Right lobe of liver (tissue), 6 donors: ENCODE results near the gene ZNF319. TPM values are rescaled to one million over a fixed set of nuclear protein-coding genes. Genes with fewer than 3 reads are reported as not detected.
A peak's percentile ranks its signal among the peaks of the same experiment; 100 is the strongest.

Experiments used
- ATAC-seq, 4 donors: fragments of 200-7000 bp; cut with Tn5 transposase; one replicate each; pipeline ENCODE4 v1.9.1; 2020; ENCODE audit warnings: mild to moderate bottlenecking in 4 of 4, moderate library complexity in 4 of 4
- DNase-seq, 3 donors: peaks; one replicate each; pipeline ENCODE4 v3.0.0-alpha.2; 2020
- H3K27ac ChIP-seq, 3 donors: fragments of 200-600 bp; one replicate each; pipeline ENCODE4 v1.8.0; 2022
- H3K27me3 ChIP-seq, 2 donors: fragments of 200-600 bp; one replicate each; pipeline ENCODE4 v1.8.0; 2022
- H3K36me3 ChIP-seq, 4 donors: fragments of 200-600 bp; sonication (generic) in 1 of 4; one replicate each; pipeline versions ENCODE4 v1.5.1 to v1.8.0; 2017 to 2022; ENCODE audit warnings: control low read depth in 1 of 4
- H3K4me1 ChIP-seq, 4 donors: fragments of 200-600 bp; sonication (generic) in 1 of 4; one replicate each; pipeline versions ENCODE4 v1.5.1 to v1.8.0; 2017 to 2022; ENCODE audit warnings: control low read depth in 1 of 4
- H3K4me3 ChIP-seq, 3 donors: fragments of 200-600 bp; one replicate each; pipeline ENCODE4 v1.8.0; 2022
- H3K9me3 ChIP-seq, 4 donors: fragments of 200-600 bp; sonication (generic) in 1 of 4; one replicate each; pipeline versions ENCODE4 v1.5.1 to v1.8.0; 2017 to 2022; ENCODE audit warnings: control low read depth in 1 of 4
- POLR2A ChIP-seq: fragments of 450-650 bp; IDR thresholded peaks from one replicate; pipeline ENCODE4 v1.6.1; 2017; ENCODE audit warnings: antibody characterized with exemption, mild to moderate bottlenecking
- WGBS: methylation state at CpG from one replicate; pipeline ENCODE4 v1.1.6; 2018; ENCODE audit warnings: low coverage, low lambda C conversion rate; ENCODE audit not compliant: insufficient coverage; ENCODE audit errors: missing lambda C conversion rate; 5-methylcytosine and 5-hydroxymethylcytosine counted together
- intact Hi-C, 2 donors: fragments of 100-400 bp; cut with DNase I; formaldehyde crosslinking; loops; one replicate each; pipeline versions ENCODE4 v1.11.2 to v1.14.1; 2022
- long read RNA-seq: library from polyadenylated mRNA; unstranded; transcript quantifications from one replicate; pipeline ENCODE4 v2.0.0, GENCODE V29; 2019
- total RNA-seq, 6 experiments: library from RNA; depleted of rRNA in 2 of 6; stranded (reverse); fragments of >200 nt in 2 of 6; fragmentation: NEBNext Ultra II Directional in 3 of 6; extraction: Animal tissue kit (Norgen Biotek cat#: 25700) in 3 of 6; gene quantifications; one replicate each; pipeline versions ENCODE4 v1.1.0 to v1.2.4, GENCODE V29; 2016 to 2023
- TF ChIP-seq, protein P1 (sequence below), 4 donors: fragments of 200-600 bp in 3 of 4; fragments of 450-650 bp in 1 of 4; IDR thresholded peaks; one replicate each; pipeline versions ENCODE4 v1.5.1 to v1.8.0; 2016 to 2022; ENCODE audit warnings: antibody characterized with exemption in 4 of 4, mild to moderate bottlenecking in 2 of 4
- donor health status: DM: no; HTN: yes; CAD: no.
- donor health status: DM: no; HTN: no; CAD: no.
- donor health status: DM: no; HTN: no; CAD: no.
- donor health status: DM: no; HTN: yes; CAD: no.
- donor health status: DM: no; HTN: yes; CAD: no.

Gene ZNF319
- total RNA-seq = 1 to 10 TPM; 2.5 to 4.9 (median 3.4) TPM
- long read RNA-seq = 0 reads

DNA sequence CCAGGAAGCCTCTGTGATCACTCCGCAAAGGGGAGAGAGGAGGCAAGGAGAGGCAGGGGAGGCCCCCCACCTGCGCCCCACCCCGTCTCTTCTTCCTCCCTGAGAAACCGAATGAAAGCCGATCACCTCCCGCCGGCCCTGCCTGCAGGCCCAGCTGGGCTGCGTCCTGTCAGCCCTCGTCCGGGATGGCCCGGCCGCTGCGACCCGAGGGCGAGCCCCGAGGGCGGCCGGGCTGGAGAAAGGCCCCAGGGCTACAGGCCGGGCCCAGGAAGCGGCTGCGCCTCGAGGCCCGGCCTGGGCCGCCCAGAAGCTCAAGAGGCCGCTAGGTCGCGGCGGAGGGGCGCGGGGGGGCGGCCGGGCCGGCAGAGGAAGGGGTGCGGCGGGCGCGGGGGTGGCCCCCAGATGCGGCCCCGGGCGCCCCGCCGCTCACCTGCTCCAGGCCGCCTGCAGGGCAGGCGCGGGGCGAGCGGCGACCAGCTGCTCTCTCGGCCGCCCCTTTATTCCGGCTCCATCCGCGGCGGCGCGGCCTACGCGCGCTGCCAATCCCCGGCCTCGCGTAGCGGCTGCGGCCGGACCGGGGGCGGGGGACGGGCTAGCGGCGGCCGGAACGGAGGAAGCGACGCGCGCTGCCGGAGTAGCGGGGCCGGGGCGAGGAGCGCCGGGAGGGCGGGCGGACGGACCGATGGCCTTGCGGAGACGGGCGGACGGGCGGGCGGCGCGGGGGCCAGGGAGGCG, at the start of gene ZNF319:
Gene ZNF319, minus strand, starts transcription at position 702 of the 735 bp plus-strand sequence. CDS start 2,407 bp downstream, outside the sequence.
- Histone ChIP-seq H3K4me1 (peaks cover 0 to 13% (median 5%) of the 10 kb centered on the region in 4 donors), H3K27ac (peak within 1 kb of the TSS; percentile 78 to 85 (median 83)), H3K9me3 (no peaks in the 10 kb centered on the region), H3K27me3 (no peaks in the 10 kb centered on the region), H3K36me3 (peaks cover 0 to 20% (median 0%) of the 10 kb centered on the region in 4 donors), H3K4me3 (peak within 1 kb of the TSS; percentile 74 to 86 (median 85))
- ATAC-seq (peak in 1 of 4 donors; percentile 1), DNase-seq (peak in 1 of 3 donors; percentile 33)
- WGBS = 0% methylated on average over 10 of the region's 95 CpGs
- no peak for TF ChIP-seq POLR2A
- TF ChIP-seq, protein P1, sequence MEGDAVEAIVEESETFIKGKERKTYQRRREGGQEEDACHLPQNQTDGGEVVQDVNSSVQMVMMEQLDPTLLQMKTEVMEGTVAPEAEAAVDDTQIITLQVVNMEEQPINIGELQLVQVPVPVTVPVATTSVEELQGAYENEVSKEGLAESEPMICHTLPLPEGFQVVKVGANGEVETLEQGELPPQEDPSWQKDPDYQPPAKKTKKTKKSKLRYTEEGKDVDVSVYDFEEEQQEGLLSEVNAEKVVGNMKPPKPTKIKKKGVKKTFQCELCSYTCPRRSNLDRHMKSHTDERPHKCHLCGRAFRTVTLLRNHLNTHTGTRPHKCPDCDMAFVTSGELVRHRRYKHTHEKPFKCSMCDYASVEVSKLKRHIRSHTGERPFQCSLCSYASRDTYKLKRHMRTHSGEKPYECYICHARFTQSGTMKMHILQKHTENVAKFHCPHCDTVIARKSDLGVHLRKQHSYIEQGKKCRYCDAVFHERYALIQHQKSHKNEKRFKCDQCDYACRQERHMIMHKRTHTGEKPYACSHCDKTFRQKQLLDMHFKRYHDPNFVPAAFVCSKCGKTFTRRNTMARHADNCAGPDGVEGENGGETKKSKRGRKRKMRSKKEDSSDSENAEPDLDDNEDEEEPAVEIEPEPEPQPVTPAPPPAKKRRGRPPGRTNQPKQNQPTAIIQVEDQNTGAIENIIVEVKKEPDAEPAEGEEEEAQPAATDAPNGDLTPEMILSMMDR (IDR thresholded peaks at IDR 0.05) = no peak
- intact Hi-C loops = loop anchor here (5.0 kb wide), 2 partner anchors 93 to 98 kb away; no protein-coding TSS in a partner anchor

DNA sequence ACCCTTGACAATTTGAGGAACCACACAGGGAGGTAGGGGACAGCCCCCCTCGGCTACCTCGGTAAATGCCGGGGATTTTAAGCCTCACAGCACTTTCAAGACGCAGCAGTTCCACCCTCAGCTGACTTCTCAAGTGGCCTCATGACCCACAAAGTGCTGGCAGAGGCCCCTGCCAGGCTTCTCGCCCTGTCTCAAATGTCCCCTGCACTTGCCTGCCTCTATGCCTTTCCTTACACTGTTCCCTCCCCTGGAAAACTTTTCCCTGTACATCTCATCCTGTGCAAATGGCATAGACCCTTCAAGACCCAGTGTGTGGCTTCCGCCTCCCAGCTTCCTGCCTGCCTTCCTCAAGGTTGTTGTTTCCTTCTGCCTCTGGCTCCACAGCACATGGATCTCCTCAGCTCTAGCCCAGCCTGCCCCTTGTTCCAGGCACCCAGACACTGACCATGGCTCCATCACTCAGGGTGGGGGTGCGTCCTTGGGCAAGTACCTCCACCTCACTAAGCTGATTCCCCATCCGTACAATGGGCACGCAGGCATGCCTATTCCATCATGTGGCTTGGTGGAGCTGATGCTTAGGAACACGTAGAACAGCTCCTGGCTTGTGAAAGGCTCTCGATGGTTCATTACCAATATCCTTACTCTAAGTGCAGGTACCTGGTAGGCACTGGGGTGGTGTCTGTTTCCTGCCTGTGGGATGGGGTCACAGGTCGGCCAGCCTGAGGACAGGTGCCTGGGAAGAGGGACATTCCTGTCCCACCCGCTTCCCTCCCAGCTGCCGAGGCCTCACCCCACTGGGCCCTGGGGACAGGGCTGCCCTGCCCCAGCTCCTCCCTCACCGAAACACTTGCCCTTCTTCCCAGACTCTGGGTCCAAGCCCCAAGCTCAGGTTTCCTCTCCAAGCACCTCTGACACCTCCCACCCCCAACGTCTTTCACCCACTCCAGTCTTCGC, 49.0 kb upstream of the ZNF319 start:
- intact Hi-C loops = no loop called here
- Histone ChIP-seq H3K9me3 (no peaks in the 10 kb centered on the region), H3K27me3 (no peaks in the 10 kb centered on the region), H3K27ac (no peak overlapping the region), H3K4me3 (no peak overlapping the region), H3K36me3 (no peaks in the 10 kb centered on the region), H3K4me1 (no peaks in the 10 kb centered on the region)
- TF ChIP-seq POLR2A = no peak
- TF ChIP-seq, protein P1 (IDR thresholded peaks at IDR 0.05) = no peak
- DNase-seq = no peak
- peak in 3 of 4 donors; percentile 3 to 34 (median 7) for ATAC-seq
- WGBS = 70% methylated on average over 6 of the region's 17 CpGs

DNA sequence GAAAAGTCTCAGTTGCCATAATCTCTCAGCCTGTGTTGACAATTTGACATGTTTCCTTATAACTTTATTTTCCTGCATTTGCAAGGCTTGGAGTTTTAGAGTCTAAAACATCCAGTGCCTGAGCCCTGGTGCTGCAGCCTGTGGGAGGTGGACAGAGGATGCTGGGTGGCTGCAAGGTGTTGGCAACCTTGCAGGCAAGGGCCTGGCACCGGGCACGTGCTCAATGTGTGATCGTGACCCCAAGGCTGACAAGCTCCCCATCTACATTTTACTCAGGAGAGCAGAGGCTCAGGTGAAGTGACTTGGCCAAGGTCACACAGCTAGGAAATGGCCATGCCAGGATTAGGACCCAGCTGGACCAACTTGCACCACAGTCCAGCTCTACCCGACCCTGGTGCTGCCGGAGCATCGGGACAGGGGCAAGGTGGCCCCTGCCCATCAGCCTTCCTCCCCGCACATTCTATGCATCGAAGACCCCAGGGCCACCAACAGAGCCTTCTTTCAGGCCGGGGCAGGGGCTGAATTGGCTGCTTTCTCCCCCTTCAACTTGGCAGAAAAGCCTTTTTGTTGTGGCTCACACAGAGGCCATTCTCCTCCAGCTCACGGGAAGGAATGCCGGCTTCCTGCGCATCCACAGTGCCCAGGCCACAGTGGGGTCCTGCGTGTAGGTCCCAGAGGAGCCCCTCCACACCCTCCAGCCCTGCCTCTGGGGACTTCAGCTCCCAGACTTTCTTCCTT, 48.2 kb upstream of the ZNF319 start:
- Histone ChIP-seq H3K9me3 (no peaks in the 10 kb centered on the region), H3K4me1 (no peaks in the 10 kb centered on the region), H3K4me3 (no peak overlapping the region), H3K36me3 (peaks cover 0 to 5% (median 2%) of the 10 kb centered on the region in 4 donors), H3K27ac (no peak overlapping the region), H3K27me3 (no peaks in the 10 kb centered on the region)
- ATAC-seq (no peak), DNase-seq (no peak)
- intact Hi-C loops = no loop called here
- 100% methylated on average over 1 of the region's 13 CpGs for WGBS
- TF ChIP-seq POLR2A = no peak
- TF ChIP-seq, protein P1 (IDR thresholded peaks at IDR 0.05) = no peak
